Measurements from ENCODE around the gene RNU5D-1.

The RNU5D-1 gene

GRCh38 chr1:44775078-44775929 lies 44.3 kb upstream of the RNU5D-1 start, which contains the start of gene RPS8 (continued):
- no peak for TF ChIP-seq ZFP3 (tag by site-specific recombination; IDR thresholded peaks at IDR 0.05; ENCODE audit: low read depth)
- TF ChIP-seq ZNF639 (tag by site-specific recombination; IDR thresholded peaks at IDR 0.05) = peak; percentile 93
- TF ChIP-seq HOXC10 (CRISPR knock-in tag; IDR thresholded peaks at IDR 0.05) = no peak
- TF ChIP-seq ZNF404 (tag by site-specific recombination; IDR thresholded peaks at IDR 0.05) = 0 out of 2 replicates have a peak, but pooled peaks have one; percentile 30
- TF ChIP-seq ZBTB26 (tag by site-specific recombination; optimal IDR thresholded peaks at IDR 0.05) = peak; percentile 68
- peak; percentile 92; the same call in 1 of the 2 replicates for TF ChIP-seq ZNF501 (tag by site-specific recombination; IDR thresholded peaks at IDR 0.05)
- peak; percentile 89 for TF ChIP-seq ZNF600 (tag by site-specific recombination; IDR thresholded peaks at IDR 0.05)
- no peak for TF ChIP-seq ZNF121 (tag by site-specific recombination; IDR thresholded peaks at IDR 0.05)
- no peak for TF ChIP-seq ZNF658 (tag by site-specific recombination; IDR thresholded peaks at IDR 0.05)
- no peak for TF ChIP-seq ZNF350 (tag by site-specific recombination; IDR thresholded peaks at IDR 0.05)
- TF ChIP-seq ZNF274 (IDR thresholded peaks at IDR 0.05; ENCODE audit: low read length) = no peak
- TF ChIP-seq ZNF274 (tag by site-specific recombination; IDR thresholded peaks at IDR 0.05; ENCODE audit: borderline replicate concordance) = no peak
- TF ChIP-seq INSM2 (tag by site-specific recombination; IDR thresholded peaks at IDR 0.05) = peak; percentile 18; the same call in 1 of the 2 replicates
- no peak for TF ChIP-seq SCRT2 (tag by site-specific recombination; IDR thresholded peaks at IDR 0.05)
- TF ChIP-seq HOXA7 (CRISPR knock-in tag; IDR thresholded peaks at IDR 0.05; ENCODE audit: borderline replicate concordance) = no peak
- no peak for TF ChIP-seq YY2 (tag by site-specific recombination; IDR thresholded peaks at IDR 0.05)
- TF ChIP-seq CTCF (tag by site-specific recombination; IDR thresholded peaks at IDR 0.05) = no peak
- TF ChIP-seq ZNF148 (tag by site-specific recombination; IDR thresholded peaks at IDR 0.05; ENCODE audit: borderline replicate concordance) = no peak
- peak; percentile 86; the same call in 1 of the 2 replicates for TF ChIP-seq BCL11A (tag by site-specific recombination; IDR thresholded peaks at IDR 0.05; ENCODE audit: low read depth)
- TF ChIP-seq ZNF202 (tag by site-specific recombination; IDR thresholded peaks at IDR 0.05; ENCODE audit: borderline replicate concordance) = no peak
- no peak; the same call in 1 of the 2 replicates for TF ChIP-seq FEZF1 (tag by site-specific recombination; IDR thresholded peaks at IDR 0.05)
- no peak for TF ChIP-seq ZNF155 (tag by site-specific recombination; IDR thresholded peaks at IDR 0.05)
- no peak for TF ChIP-seq PRDM2 (tag by site-specific recombination; IDR thresholded peaks at IDR 0.05; ENCODE audit: borderline replicate concordance)
- no peak for TF ChIP-seq ZNF785 (tag by site-specific recombination; IDR thresholded peaks at IDR 0.05)
- TF ChIP-seq PRDM1 (tag by site-specific recombination; IDR thresholded peaks at IDR 0.05) = no peak
